OCI-LY7 (cell line): ENCODE results near the gene PRMT2. TPM values are rescaled to one million over a fixed set of nuclear protein-coding genes. Genes with fewer than 3 reads are reported as not detected.
"Not testable (repeated sequence)": the region's sequence is repeated elsewhere in the genome, so short reads cannot be mapped to it uniquely, and the experiment has no call there.

ENCODE experiments used
- BruUV-seq: library from RNA; stranded (reverse); fragments of 400-500 nt; replicated peaks from 2 replicates; lab custom pipeline; 2021; lab: Mats Ljungman, UMichigan
- CTCF ChIA-PET: fragments of 300-600 bp; sonication (Branson Sonifier 250); formaldehyde crosslinking; loops from one replicate; lab custom pipeline; 2022; ENCODE audit warnings: antibody characterized with exemption; ENCODE audit not compliant: unreplicated experiment; lab: Charles Lee
- POLR2A ChIA-PET: fragments of 300-600 bp; sonication (Branson Sonifier 250); formaldehyde crosslinking; loops from one replicate; lab custom pipeline; 2022; ENCODE audit warnings: antibody characterized with exemption; lab: Charles Lee
- DNase-seq: peaks from one replicate; pipeline ENCODE4 v3.0.0-alpha.2; 2015; ENCODE audit warnings: low spot score
- H2AFZ ChIP-seq: fragments of 200-600 bp; sonication (generic), shearing (Covaris generic); 2 replicates; pipeline ENCODE4 v1.6.1; 2014; ENCODE audit warnings: mild to moderate bottlenecking, antibody characterized with exemption, low read length, moderate library complexity
- H3K27ac ChIP-seq: fragments of 200-600 bp; sonication (generic); 2 replicates; pipeline ENCODE4 v1.5.1; 2014; ENCODE audit warnings: mixed run types, low read depth, mild to moderate bottlenecking, moderate library complexity, low read length, inconsistent platforms; ENCODE audit not compliant: poor library complexity, severe bottlenecking
- H3K36me3 ChIP-seq: fragments of 200-600 bp; sonication (generic); 2 replicates; pipeline ENCODE4 v1.6.1; 2014; ENCODE audit warnings: mild to moderate bottlenecking, antibody characterized with exemption, low read length, moderate library complexity, mixed read lengths; ENCODE audit not compliant: insufficient read depth
- H3K4me1 ChIP-seq: fragments of 200-600 bp; sonication (generic); 2 replicates; pipeline ENCODE4 v1.5.1; 2014; ENCODE audit warnings: mild to moderate bottlenecking, low read length; ENCODE audit not compliant: insufficient read depth, poor library complexity, severe bottlenecking
- H3K4me2 ChIP-seq: fragments of 200-600 bp; sonication (generic); 2 replicates; pipeline ENCODE4 v1.6.1; 2014; ENCODE audit warnings: mild to moderate bottlenecking, low read length
- H3K4me3 ChIP-seq: fragments of 200-600 bp; sonication (generic); 2 replicates; pipeline ENCODE4 v1.5.1; 2014; ENCODE audit warnings: mild to moderate bottlenecking, low read depth, low read length; ENCODE audit not compliant: poor library complexity, severe bottlenecking
- H3K79me2 ChIP-seq: fragments of 200-600 bp; sonication (generic); 2 replicates; pipeline ENCODE4 v1.6.1; 2016; ENCODE audit warnings: low read depth, mild to moderate bottlenecking, low read length, moderate library complexity, mixed read lengths; ENCODE audit not compliant: insufficient read depth
- H3K9me2 ChIP-seq: fragments of 200-600 bp; sonication (generic); 2 replicates; pipeline ENCODE4 v1.6.1; 2016; ENCODE audit warnings: mild to moderate bottlenecking, low read length, mixed read lengths; ENCODE audit not compliant: insufficient read depth
- H3K9me3 ChIP-seq: fragments of 200-600 bp; sonication (generic); 2 replicates; pipeline ENCODE4 v1.6.1; 2014; ENCODE audit warnings: mild to moderate bottlenecking, mixed run types, low read length, mixed read lengths
- H4K20me1 ChIP-seq: fragments of 200-600 bp; sonication (generic); 2 replicates; pipeline ENCODE4 v1.6.1; 2014; ENCODE audit warnings: mild to moderate bottlenecking, antibody characterized with exemption, low read length, moderate library complexity, mixed read lengths; ENCODE audit not compliant: insufficient read depth
- CTCF ChIP-seq: fragments of 200-600 bp; sonication (generic); conservative IDR thresholded peaks from 2 replicates; pipeline ENCODE4 v1.5.1; 2014; ENCODE audit warnings: mild to moderate bottlenecking, antibody characterized with exemption, low read length, moderate library complexity, mixed read lengths
- EZH2phosphoT487 ChIP-seq: fragments of 200-600 bp; sonication (generic); IDR thresholded peaks from 2 replicates; pipeline ENCODE4 v1.6.1; 2018; ENCODE audit warnings: low read depth, borderline replicate concordance, mild to moderate bottlenecking, mixed run types, antibody characterized with exemption, low read length, moderate library complexity, mixed read lengths
- intact Hi-C: fragments of 100-400 bp; cut with micrococcal nuclease; formaldehyde crosslinking; loops from one replicate; pipeline ENCODE4 v1.10.0; 2022; ENCODE audit not compliant: unreplicated experiment
- total RNA-seq, 2 experiments: library from RNA; depleted of rRNA in 1 of 2; stranded (reverse); fragments of >200 nt in 1 of 2; shearing (Covaris generic) in 1 of 2; gene quantifications; 2 replicates each; pipeline ENCODE4 v1.2.3, GENCODE V29; 2014 to 2022

Gene PRMT2
- total RNA-seq, 2 experiments from 2014 or later = 30.5 to 32.8 TPM

- BruUV-seq = no TSS peak
- Histone ChIP-seq H3K4me1 (no peaks in the 10 kb centered on the region), H3K27ac (no peak overlapping the region), H3K9me2 (no peaks in the 10 kb centered on the region), H3K4me3 (no peak overlapping the region), H3K4me2 (peak overlapping the region; percentile 10; the same call in 1 of the 2 replicates), H3K79me2 (no peaks in the 10 kb centered on the region), H2AFZ (no peak overlapping the region), H4K20me1 (no peaks in the 10 kb centered on the region), H3K9me3 (no peaks in the 10 kb centered on the region), H3K36me3 (no peaks in the 10 kb centered on the region)
- no peak for TF ChIP-seq EZH2phosphoT487
- no peak for TF ChIP-seq CTCF
- intact Hi-C loops = no loop called here
- POLR2A ChIA-PET = no interaction called here
- DNase-seq = no peak
- CTCF ChIA-PET = no interaction called here
Measured at GRCh38 chr21:46666941-46667740, 31.7 kb downstream of the PRMT2 start.

GRCh38 chr21:46667741-46668380 lies 32.4 kb downstream of the PRMT2 start:
- no peaks in the 10 kb centered on the region for H4K20me1 ChIP-seq
- no peaks in the 10 kb centered on the region for H3K79me2 ChIP-seq
- ChIA-PET POLR2A (no interaction called here), CTCF (no interaction called here)
- TF ChIP-seq CTCF (no peak), EZH2phosphoT487 (no peak)
- H3K27ac ChIP-seq = no peak overlapping the region
- BruUV-seq = no TSS peak
- no peak for DNase-seq
- H3K4me3 ChIP-seq = no peak overlapping the region
- H2AFZ ChIP-seq = no peak overlapping the region
- H3K9me3 ChIP-seq = no peaks in the 10 kb centered on the region
- no peaks in the 10 kb centered on the region for H3K9me2 ChIP-seq
- H3K4me1 ChIP-seq = no peaks in the 10 kb centered on the region
- H3K36me3 ChIP-seq = no peaks in the 10 kb centered on the region
- H3K4me2 ChIP-seq = peak overlapping the region; percentile 10; the same call in 1 of the 2 replicates
- intact Hi-C loops = no loop called here

- BruUV-seq = no TSS peak
- Histone ChIP-seq H3K9me3 (no peaks in the 10 kb centered on the region), H3K4me3 (no peak overlapping the region), H3K27ac (no peak overlapping the region), H3K79me2 (no peaks in the 10 kb centered on the region), H3K4me2 (peak overlapping the region; percentile 10; the same call in 1 of the 2 replicates), H3K9me2 (no peaks in the 10 kb centered on the region), H3K4me1 (no peaks in the 10 kb centered on the region), H3K36me3 (no peaks in the 10 kb centered on the region), H4K20me1 (no peaks in the 10 kb centered on the region), H2AFZ (no peak overlapping the region)
- intact Hi-C loops = no loop called here
- DNase-seq = no peak
- TF ChIP-seq CTCF = no peak
- TF ChIP-seq EZH2phosphoT487 = no peak
- CTCF ChIA-PET = no interaction called here
- POLR2A ChIA-PET = no interaction called here
Measured at GRCh38 chr21:46668381-46668780, 32.9 kb downstream of the PRMT2 start.

GRCh38 chr21:46668904-46669303 lies 33.4 kb downstream of the PRMT2 start:
- POLR2A ChIA-PET, H3K9me2 ChIP-seq: not testable (repeated sequence)

More at GRCh38 chr21:46668904-46669303, 33.4 kb downstream of the PRMT2 start:
- H3K4me1 ChIP-seq, H3K36me3 ChIP-seq, intact Hi-C loops, DNase-seq, H3K79me2 ChIP-seq, H4K20me1 ChIP-seq, BruUV-seq, H2AFZ ChIP-seq, H3K9me3 ChIP-seq, H3K27ac ChIP-seq, H3K4me3 ChIP-seq, H3K4me2 ChIP-seq, CTCF ChIA-PET: not testable (repeated sequence)
